Testis (tissue), 3 donors: ENCODE data around the gene ATRNL1. TPM values are rescaled to one million over a fixed set of nuclear protein-coding genes. Genes with fewer than 3 reads are reported as not detected.
"Not testable (repeated sequence)": the region's sequence is repeated elsewhere in the genome, so short reads cannot be mapped to it uniquely, and the experiment has no call there.

Source experiments
- DNase-seq: peaks from one replicate; pipeline ENCODE4 v3.0.0-alpha.2; 2019
- H3K27ac ChIP-seq, 2 donors: fragments of 200-600 bp; sonication (generic); one replicate each; pipeline ENCODE4 v1.5.1; 2019
- H3K27me3 ChIP-seq: fragments of 200-600 bp; sonication (generic); one replicate; pipeline ENCODE4 v1.5.1; 2019
- H3K36me3 ChIP-seq: fragments of 200-600 bp; sonication (generic); one replicate; pipeline ENCODE4 v1.5.1; 2017; ENCODE audit warnings: low read depth; ENCODE audit errors: missing control alignments
- H3K4me1 ChIP-seq: fragments of 200-600 bp; sonication (generic); one replicate; pipeline ENCODE4 v1.5.1; 2019
- H3K4me3 ChIP-seq, 2 donors: fragments of 200-600 bp; sonication (generic); one replicate each; pipeline ENCODE4 v1.5.1; 2017 to 2019
- H3K9me3 ChIP-seq: fragments of 200-600 bp; sonication (generic); one replicate; pipeline ENCODE4 v1.5.1; 2017
- CTCF ChIP-seq, 3 experiments: fragments of 450-650 bp in 2 of 3; fragments of 200-600 bp in 1 of 3; sonication (generic) in 1 of 3; IDR thresholded peaks; one replicate each; pipeline ENCODE4 v1.5.1; 2016 to 2019; ENCODE audit warnings: antibody characterized with exemption in 3 of 3, mild to moderate bottlenecking in 2 of 3, moderate library complexity in 1 of 3
- POLR2A ChIP-seq: fragments of 450-650 bp; IDR thresholded peaks from one replicate; pipeline ENCODE4 v1.6.1; 2017; ENCODE audit warnings: antibody characterized with exemption, mild to moderate bottlenecking, moderate library complexity
- WGBS, 2 donors: methylation state at CpG; one replicate each; pipeline ENCODE4 v1.1.5; 2018; 5-methylcytosine and 5-hydroxymethylcytosine counted together
- intact Hi-C: fragments of 100-400 bp; cut with DNase I; formaldehyde crosslinking; loops from one replicate; pipeline ENCODE4 v1.15.1; 2023; ENCODE audit warnings: low total_unique reads
- polyA plus RNA-seq: library from polyadenylated mRNA; stranded (reverse); fragments of 350-450 nt; fragmentation: Illumina TruSeq; extraction: RNeasy Lipid Tissue Mini Kit (QIAGEN cat#74804); gene quantifications from one replicate; pipeline ENCODE4 v1.2.3, GENCODE V29; 2014; ENCODE audit warnings: low read depth, low replicate concordance; ENCODE audit not compliant: insufficient read depth
- total RNA-seq, 2 donors: library from RNA; depleted of rRNA; stranded (reverse); fragments of >200 nt; gene quantifications; one replicate each; pipeline ENCODE4 v1.2.3, GENCODE V29; 2016

The ATRNL1 gene
- total and polyA plus RNA-seq, 3 donors from 2014 or later: 32.4 to 61.3 (median 45.7) TPM

GRCh38 chr10:115503546-115503945 is 410.4 kb downstream of the ATRNL1 start:
- Histone ChIP-seq H3K27me3 (no peaks in the 10 kb centered on the region), H3K4me1 (no peaks in the 10 kb centered on the region), H3K4me3 (no peak overlapping the region), H3K9me3 (no peaks in the 10 kb centered on the region), H3K27ac (no peak overlapping the region), H3K36me3 (no peaks in the 10 kb centered on the region)
- TF ChIP-seq POLR2A (no peak), CTCF (IDR thresholded peaks at IDR 0.05) (no peak)
- no peak for DNase-seq
- intact Hi-C loops: no loop called here

- no peak for DNase-seq
- Histone ChIP-seq H3K9me3 (no peaks in the 10 kb centered on the region), H3K4me3 (no peak overlapping the region), H3K27me3 (no peaks in the 10 kb centered on the region), H3K4me1 (no peaks in the 10 kb centered on the region), H3K36me3 (no peaks in the 10 kb centered on the region), H3K27ac (no peak overlapping the region)
- no peak for TF ChIP-seq POLR2A
- no peak for TF ChIP-seq CTCF (IDR thresholded peaks at IDR 0.05)
- intact Hi-C loops: no loop called here
- 85 to 88% methylated on average over 2 of the region's 2 CpGs for WGBS, 2 donors
Observed at GRCh38 chr10:115514895-115515294, 421.7 kb downstream of the ATRNL1 start.

GRCh38 chr10:115525141-115525540 is 432.0 kb downstream of the ATRNL1 start:
- no peaks in the 10 kb centered on the region for H3K4me1 ChIP-seq
- no peaks in the 10 kb centered on the region for H3K9me3 ChIP-seq
- no peaks in the 10 kb centered on the region for H3K36me3 ChIP-seq
- TF ChIP-seq CTCF (IDR thresholded peaks at IDR 0.05): no peak
- no peak for TF ChIP-seq POLR2A
- WGBS, 2 donors: 89 to 91% methylated on average over 5 of the region's 5 CpGs
- intact Hi-C loops: no loop called here
- no peak overlapping the region for H3K27ac ChIP-seq
- DNase-seq: no peak
- no peaks in the 10 kb centered on the region for H3K27me3 ChIP-seq
- H3K4me3 ChIP-seq: no peak overlapping the region

- H3K4me3 ChIP-seq, H3K27me3 ChIP-seq, intact Hi-C loops, H3K36me3 ChIP-seq, H3K4me1 ChIP-seq, H3K27ac ChIP-seq, H3K9me3 ChIP-seq, DNase-seq: not testable (repeated sequence)
Observed at GRCh38 chr10:115527682-115528081, 434.5 kb downstream of the ATRNL1 start.

- DNase-seq, H3K27me3 ChIP-seq, H3K36me3 ChIP-seq, H3K4me3 ChIP-seq, H3K4me1 ChIP-seq, intact Hi-C loops, H3K9me3 ChIP-seq, H3K27ac ChIP-seq: not testable (repeated sequence)
- 80 to 94% methylated on average over 5 to 18 of the region's 18 CpGs for WGBS, 2 donors
Observed at GRCh38 chr10:115536401-115536800, 443.2 kb downstream of the ATRNL1 start.

GRCh38 chr10:115539142-115539762 is 446.1 kb downstream of the ATRNL1 start:
- DNase-seq: no peak
- no peaks in the 10 kb centered on the region for H3K9me3 ChIP-seq
- no peaks in the 10 kb centered on the region for H3K27me3 ChIP-seq
- no peak overlapping the region for H3K4me3 ChIP-seq
- H3K4me1 ChIP-seq: no peaks in the 10 kb centered on the region
- H3K36me3 ChIP-seq: no peaks in the 10 kb centered on the region
- intact Hi-C loops: no loop called here
- no peak overlapping the region for H3K27ac ChIP-seq
- TF ChIP-seq CTCF (IDR thresholded peaks at IDR 0.05) (no peak), POLR2A (no peak)
